Suprapubic skin (tissue), 4 donors: ENCODE measurements around the gene NRGN. TPM values are rescaled to one million over a fixed set of nuclear protein-coding genes. Genes with fewer than 3 reads are reported as not detected.

Experiments
- DNase-seq, 2 donors: peaks; one replicate each; pipeline ENCODE4 v3.0.0-alpha.2; 2019; ENCODE audit warnings: low spot score in 2 of 2
- H3K27ac ChIP-seq: fragments of 200-600 bp; sonication (generic); one replicate; pipeline ENCODE4 v1.5.1; 2019
- H3K27me3 ChIP-seq: fragments of 200-600 bp; sonication (generic); one replicate; pipeline ENCODE4 v1.5.1; 2019
- H3K36me3 ChIP-seq: fragments of 200-600 bp; sonication (generic); one replicate; pipeline ENCODE4 v1.5.1; 2019
- H3K4me1 ChIP-seq: fragments of 200-600 bp; sonication (generic); one replicate; pipeline ENCODE4 v1.5.1; 2019
- H3K4me3 ChIP-seq: fragments of 200-600 bp; sonication (generic); one replicate; pipeline ENCODE4 v1.5.1; 2019; ENCODE audit warnings: mild to moderate bottlenecking
- H3K9me3 ChIP-seq: fragments of 200-600 bp; sonication (generic); one replicate; pipeline ENCODE4 v1.5.1; 2019
- EP300 ChIP-seq: sonication (generic); formaldehyde crosslinking; IDR thresholded peaks from one replicate; pipeline ENCODE4 v1.6.1; 2017; ENCODE audit warnings: antibody characterized with exemption
- POLR2A ChIP-seq, 2 donors: fragments of 450-650 bp; IDR thresholded peaks; one replicate each; pipeline ENCODE4 v1.6.1; 2017; ENCODE audit warnings: antibody characterized with exemption in 2 of 2, mild to moderate bottlenecking in 2 of 2, moderate library complexity in 2 of 2
- POLR2AphosphoS5 ChIP-seq, 3 donors: sonication (generic); formaldehyde crosslinking; IDR thresholded peaks; one replicate each; pipeline ENCODE4 v1.6.1; 2017; ENCODE audit warnings: antibody characterized with exemption in 3 of 3
- WGBS: methylation state at CpG from one replicate; pipeline ENCODE4 v1.1.5; 2018; 5-methylcytosine and 5-hydroxymethylcytosine counted together
- total RNA-seq, 4 donors: library from RNA; depleted of rRNA; stranded (reverse); fragments of >200 nt; gene quantifications; one replicate each; pipeline ENCODE4 v1.1.0, GENCODE V29; 2016
- TF ChIP-seq, protein P1 (sequence below), 2 donors: fragments of 200-600 bp in 1 of 2; fragments of 450-650 bp in 1 of 2; sonication (generic) in 1 of 2; IDR thresholded peaks; one replicate each; pipeline ENCODE4 v1.5.1; 2016 to 2019; ENCODE audit warnings: antibody characterized with exemption in 2 of 2, mild to moderate bottlenecking in 1 of 2, moderate library complexity in 1 of 2

NRGN gene
- total RNA-seq, result 1 to 10 TPM in 1 of 4 donors, under 1 TPM in 1, not detected in 2; 0.65 to 1.3 TPM

DNA sequence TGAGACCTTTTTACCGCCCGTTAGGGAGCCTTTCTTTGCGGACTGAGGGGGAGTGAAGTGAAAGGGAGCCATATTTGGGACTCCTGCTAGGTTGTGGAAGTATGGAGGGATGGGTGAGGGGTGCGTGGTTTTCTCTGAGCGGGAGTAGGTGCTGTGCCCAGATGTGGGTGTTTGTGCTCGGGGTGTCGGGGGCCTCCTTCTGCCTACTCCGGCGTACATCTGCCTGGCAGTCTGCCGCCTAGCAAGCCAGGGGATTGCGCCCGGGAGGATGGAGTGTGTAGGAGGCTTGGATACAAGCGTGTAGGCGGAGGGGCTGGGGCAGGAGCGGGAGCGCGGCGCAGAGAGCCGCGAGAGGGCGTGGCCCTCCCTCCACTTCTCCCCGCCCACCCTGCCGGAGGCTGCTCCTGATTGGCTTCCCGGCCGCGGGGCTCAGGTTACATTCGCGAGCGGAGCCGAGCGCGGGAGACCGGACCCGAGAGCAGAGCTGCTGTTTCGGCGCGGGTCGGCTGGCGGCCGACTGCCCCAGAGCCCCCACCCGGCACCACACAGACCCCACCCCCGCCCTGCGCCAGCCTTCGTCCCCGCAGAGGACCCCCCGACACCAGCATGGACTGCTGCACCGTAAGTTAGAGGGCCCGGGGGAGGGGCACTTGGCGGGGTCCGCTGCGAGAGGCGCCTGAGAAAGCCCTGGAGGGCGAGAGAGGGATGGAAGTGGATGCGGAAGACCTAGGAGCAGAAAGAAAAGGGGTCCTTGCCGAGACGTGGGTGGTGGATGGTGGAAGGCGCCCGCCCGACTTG lies at the start of gene NRGN:
Gene NRGN, plus strand, starts transcription at position 464 of the 798 bp plus-strand sequence. Its CDS starts 143 bp downstream, at position 607.
- Histone ChIP-seq H3K4me3 (peak within 1 kb of the TSS; percentile 64), H3K36me3 (no peaks in the 10 kb centered on the region), H3K4me1 (peaks cover 20% of the 10 kb centered on the region), H3K27ac (no peak within 1 kb of the TSS), H3K27me3 (peaks cover 68% of the 10 kb centered on the region), H3K9me3 (no peaks in the 10 kb centered on the region)
- TF ChIP-seq POLR2A (IDR thresholded peaks at IDR 0.05) (no peak), POLR2AphosphoS5 (IDR thresholded peaks at IDR 0.05) (no peak), EP300 (no peak)
- TF ChIP-seq, protein P1, sequence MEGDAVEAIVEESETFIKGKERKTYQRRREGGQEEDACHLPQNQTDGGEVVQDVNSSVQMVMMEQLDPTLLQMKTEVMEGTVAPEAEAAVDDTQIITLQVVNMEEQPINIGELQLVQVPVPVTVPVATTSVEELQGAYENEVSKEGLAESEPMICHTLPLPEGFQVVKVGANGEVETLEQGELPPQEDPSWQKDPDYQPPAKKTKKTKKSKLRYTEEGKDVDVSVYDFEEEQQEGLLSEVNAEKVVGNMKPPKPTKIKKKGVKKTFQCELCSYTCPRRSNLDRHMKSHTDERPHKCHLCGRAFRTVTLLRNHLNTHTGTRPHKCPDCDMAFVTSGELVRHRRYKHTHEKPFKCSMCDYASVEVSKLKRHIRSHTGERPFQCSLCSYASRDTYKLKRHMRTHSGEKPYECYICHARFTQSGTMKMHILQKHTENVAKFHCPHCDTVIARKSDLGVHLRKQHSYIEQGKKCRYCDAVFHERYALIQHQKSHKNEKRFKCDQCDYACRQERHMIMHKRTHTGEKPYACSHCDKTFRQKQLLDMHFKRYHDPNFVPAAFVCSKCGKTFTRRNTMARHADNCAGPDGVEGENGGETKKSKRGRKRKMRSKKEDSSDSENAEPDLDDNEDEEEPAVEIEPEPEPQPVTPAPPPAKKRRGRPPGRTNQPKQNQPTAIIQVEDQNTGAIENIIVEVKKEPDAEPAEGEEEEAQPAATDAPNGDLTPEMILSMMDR (IDR thresholded peaks at IDR 0.05), result no peak
- DNase-seq, result peak; percentile 93 to 95
- 2% methylated on average over 42 of the region's 59 CpGs for WGBS

DNA sequence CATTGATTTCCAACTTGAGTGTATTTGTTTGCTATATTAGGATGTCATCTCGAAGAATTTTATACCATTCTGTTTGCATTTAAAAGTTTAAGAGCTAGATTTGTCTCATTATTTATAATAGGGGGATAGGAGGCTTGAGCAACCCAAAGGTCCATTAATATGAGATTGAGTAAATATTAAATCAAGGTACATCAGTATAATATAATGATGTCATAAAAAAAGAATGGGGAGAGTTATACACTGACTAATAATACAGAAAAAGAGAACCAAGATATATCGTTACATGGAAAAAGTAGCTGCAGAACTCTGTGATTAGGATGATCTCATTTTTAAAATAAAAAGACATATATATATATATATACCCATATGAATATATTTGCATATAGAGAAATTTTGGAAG lies 46.6 kb upstream of the NRGN start:
- no peak for DNase-seq
- WGBS, result 91% methylated on average over 2 of the region's 2 CpGs
- H3K4me3 ChIP-seq, result no peak overlapping the region

DNA sequence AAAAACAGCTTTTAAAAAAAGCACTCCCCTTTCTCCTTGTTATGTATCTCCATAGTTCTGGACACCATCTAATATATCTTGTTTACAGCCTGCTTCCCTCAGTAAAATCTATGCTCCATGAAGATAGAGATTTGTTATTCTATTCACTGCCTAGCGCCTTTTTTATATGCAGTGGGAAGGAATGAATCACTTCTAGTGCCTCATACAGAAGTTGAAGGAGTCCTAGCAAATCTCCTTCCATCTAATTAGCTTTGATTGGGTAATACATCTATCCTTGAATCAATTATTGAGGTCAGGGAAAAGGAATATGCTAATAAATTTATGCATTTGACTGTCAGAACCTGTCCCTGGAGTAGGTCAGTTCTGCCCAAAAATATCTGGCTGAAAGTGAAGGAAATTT lies 40.2 kb upstream of the NRGN start:
- H3K9me3 ChIP-seq, result no peaks in the 10 kb centered on the region
- WGBS, result 79% methylated on average over 1 of the region's 1 CpG
- H3K36me3 ChIP-seq, result no peaks in the 10 kb centered on the region
- TF ChIP-seq, protein P1 (IDR thresholded peaks at IDR 0.05), result no peak
- TF ChIP-seq POLR2AphosphoS5 (IDR thresholded peaks at IDR 0.05) (no peak), EP300 (no peak), POLR2A (IDR thresholded peaks at IDR 0.05) (no peak)
- H3K27ac ChIP-seq, result no peak overlapping the region
- no peak overlapping the region for H3K4me3 ChIP-seq
- peaks cover 6% of the 10 kb centered on the region for H3K27me3 ChIP-seq
- no peak for DNase-seq
- no peaks in the 10 kb centered on the region for H3K4me1 ChIP-seq

More for the DNA sequence above, 46.6 kb upstream of the NRGN start:
- H3K27me3 ChIP-seq, result no peaks in the 10 kb centered on the region
- no peak overlapping the region for H3K27ac ChIP-seq
- no peak for TF ChIP-seq POLR2AphosphoS5 (IDR thresholded peaks at IDR 0.05)
- TF ChIP-seq POLR2A (IDR thresholded peaks at IDR 0.05), result no peak
- TF ChIP-seq, protein P1 (IDR thresholded peaks at IDR 0.05), result no peak
- TF ChIP-seq EP300, result no peak
- no peaks in the 10 kb centered on the region for H3K36me3 ChIP-seq
- no peaks in the 10 kb centered on the region for H3K4me1 ChIP-seq
- H3K9me3 ChIP-seq, result no peaks in the 10 kb centered on the region

DNA sequence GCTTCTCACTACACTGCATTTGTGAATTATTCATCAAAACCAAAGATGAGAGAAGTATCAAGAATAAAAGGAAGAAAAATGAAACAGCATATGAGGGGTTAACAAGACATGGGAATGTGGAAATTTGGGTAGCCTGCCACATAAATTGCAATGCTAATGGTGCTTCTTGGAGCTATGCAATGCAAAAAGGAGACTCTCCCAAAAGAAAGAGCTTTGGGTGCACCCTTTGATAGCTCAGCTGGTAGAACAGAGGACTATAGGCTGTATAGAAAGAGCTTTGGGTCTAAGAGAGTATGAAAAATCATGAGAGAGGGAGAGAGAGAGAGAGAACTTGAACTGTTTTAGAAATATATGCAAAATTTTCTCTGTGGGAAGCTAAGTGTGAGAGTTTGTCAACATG lies 39.7 kb upstream of the NRGN start:
- Histone ChIP-seq H3K36me3 (no peaks in the 10 kb centered on the region), H3K4me3 (no peak overlapping the region), H3K9me3 (no peaks in the 10 kb centered on the region), H3K27ac (no peak overlapping the region), H3K4me1 (no peaks in the 10 kb centered on the region), H3K27me3 (peaks cover 6% of the 10 kb centered on the region)
- TF ChIP-seq, protein P1 (IDR thresholded peaks at IDR 0.05), result no peak
- no peak for TF ChIP-seq POLR2A (IDR thresholded peaks at IDR 0.05)
- no peak for TF ChIP-seq POLR2AphosphoS5 (IDR thresholded peaks at IDR 0.05)
- TF ChIP-seq EP300, result no peak
- DNase-seq, result no peak

DNA sequence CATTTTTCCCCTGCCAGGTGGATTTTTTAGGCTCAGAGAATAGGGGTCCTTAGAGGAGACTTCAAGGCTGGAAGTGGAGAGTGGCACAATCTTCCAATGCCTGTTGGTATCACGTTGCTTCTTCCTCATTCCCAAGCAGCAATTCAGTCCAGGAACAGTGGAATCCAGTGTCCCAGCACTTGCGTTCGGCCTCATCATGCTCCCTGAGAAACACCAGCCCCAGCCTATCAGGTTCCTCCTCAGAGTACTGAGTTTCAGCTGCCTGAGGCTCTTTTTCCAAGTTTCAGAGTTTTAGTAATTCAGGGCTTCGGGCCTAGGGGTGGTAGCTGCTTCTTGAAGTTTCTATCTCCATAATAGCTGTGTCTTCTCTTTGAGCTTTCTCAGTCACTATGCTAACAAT lies 31.9 kb upstream of the NRGN start:
- WGBS, result 77% methylated on average over 4 of the region's 4 CpGs
- H3K9me3 ChIP-seq, result no peaks in the 10 kb centered on the region
- no peak overlapping the region for H3K4me3 ChIP-seq
- no peak for DNase-seq
- H3K27me3 ChIP-seq, result peaks cover 8% of the 10 kb centered on the region
- H3K36me3 ChIP-seq, result no peaks in the 10 kb centered on the region
- H3K27ac ChIP-seq, result no peak overlapping the region
- H3K4me1 ChIP-seq, result no peaks in the 10 kb centered on the region
- TF ChIP-seq, protein P1 (IDR thresholded peaks at IDR 0.05), result no peak
- TF ChIP-seq POLR2A (IDR thresholded peaks at IDR 0.05) (no peak), POLR2AphosphoS5 (IDR thresholded peaks at IDR 0.05) (no peak), EP300 (no peak)
